Measurements from ENCODE around the gene GNLY.

GNLY gene

DNA sequence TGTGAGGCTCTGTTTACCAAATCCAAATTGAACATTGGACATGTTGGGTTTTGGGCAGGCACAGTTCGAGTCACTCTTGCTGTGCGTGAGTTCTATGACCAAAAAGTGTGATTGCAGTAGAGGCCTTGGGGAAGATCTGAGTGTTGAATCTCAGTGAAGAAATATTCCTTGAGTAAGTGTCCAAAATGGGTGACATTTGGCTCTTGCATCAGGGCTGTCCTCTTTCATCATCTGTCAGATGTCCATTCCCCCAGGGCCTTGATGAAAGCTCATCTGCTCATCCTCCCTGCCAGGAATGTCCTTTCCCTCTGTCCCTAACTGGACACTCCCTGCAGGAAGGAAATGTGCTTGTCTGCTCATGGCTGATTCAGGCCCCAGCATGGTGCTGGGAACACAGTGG is 19.7 kb upstream of the GNLY start:
- H3K27ac ChIP-seq (ENCODE audit: low read depth, low read length, severe bottlenecking): no peak overlapping the region
- H3K4me1 ChIP-seq (ENCODE audit: control insufficient read depth, insufficient read depth, low read length, poor library complexity, severe bottlenecking): no peaks in the 10 kb centered on the region
- no peaks in the 10 kb centered on the region for H3K9me3 ChIP-seq (ENCODE audit: control insufficient read depth, low read length)

DNA sequence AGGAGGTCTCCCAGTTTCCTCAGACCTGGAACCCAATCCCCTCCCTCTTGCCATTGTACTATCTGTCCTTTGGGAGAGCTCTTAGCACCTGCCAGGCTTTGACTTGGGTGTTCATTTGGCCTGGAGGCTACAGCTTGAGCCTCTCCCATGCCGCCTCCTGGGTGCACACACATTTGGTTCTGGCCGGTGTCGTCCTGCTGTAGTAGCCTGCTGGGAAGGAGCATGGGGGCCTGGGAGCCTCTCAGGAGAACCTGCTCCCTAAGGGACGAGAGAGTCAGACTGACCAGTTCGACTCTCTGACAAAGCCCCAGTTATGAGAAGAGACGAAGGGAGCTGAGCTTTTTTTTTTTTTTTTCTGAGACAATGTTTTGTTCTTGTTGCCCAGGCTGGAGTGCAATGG is 18.7 kb upstream of the GNLY start:
- no peaks in the 10 kb centered on the region for H3K36me3 ChIP-seq (ENCODE audit: control insufficient read depth, insufficient read depth, low read length)
- H3K4me1 ChIP-seq (ENCODE audit: control insufficient read depth, insufficient read depth, low read length, poor library complexity, severe bottlenecking): no peaks in the 10 kb centered on the region
- H3K27ac ChIP-seq (ENCODE audit: low read depth, low read length, severe bottlenecking): no peak overlapping the region
- no peaks in the 10 kb centered on the region for H3K9me3 ChIP-seq (ENCODE audit: control insufficient read depth, low read length)
- H3K4me3 ChIP-seq (ENCODE audit: extremely low read depth, insufficient read depth, low read length, poor library complexity, severe bottlenecking): no peak overlapping the region
- WGBS, 2 experiments (ENCODE audit: insufficient coverage in 2 of 2): 96 to 97% methylated on average over 3 to 5 of the region's 6 CpGs

More for the DNA sequence above, 19.7 kb upstream of the GNLY start:
- H3K36me3 ChIP-seq (ENCODE audit: control insufficient read depth, insufficient read depth, low read length): no peaks in the 10 kb centered on the region
- 95 to 100% methylated on average over 2 of the region's 2 CpGs for WGBS, 2 experiments (ENCODE audit: insufficient coverage in 2 of 2)
- no peak overlapping the region for H3K4me3 ChIP-seq (ENCODE audit: extremely low read depth, insufficient read depth, low read length, poor library complexity, severe bottlenecking)

DNA sequence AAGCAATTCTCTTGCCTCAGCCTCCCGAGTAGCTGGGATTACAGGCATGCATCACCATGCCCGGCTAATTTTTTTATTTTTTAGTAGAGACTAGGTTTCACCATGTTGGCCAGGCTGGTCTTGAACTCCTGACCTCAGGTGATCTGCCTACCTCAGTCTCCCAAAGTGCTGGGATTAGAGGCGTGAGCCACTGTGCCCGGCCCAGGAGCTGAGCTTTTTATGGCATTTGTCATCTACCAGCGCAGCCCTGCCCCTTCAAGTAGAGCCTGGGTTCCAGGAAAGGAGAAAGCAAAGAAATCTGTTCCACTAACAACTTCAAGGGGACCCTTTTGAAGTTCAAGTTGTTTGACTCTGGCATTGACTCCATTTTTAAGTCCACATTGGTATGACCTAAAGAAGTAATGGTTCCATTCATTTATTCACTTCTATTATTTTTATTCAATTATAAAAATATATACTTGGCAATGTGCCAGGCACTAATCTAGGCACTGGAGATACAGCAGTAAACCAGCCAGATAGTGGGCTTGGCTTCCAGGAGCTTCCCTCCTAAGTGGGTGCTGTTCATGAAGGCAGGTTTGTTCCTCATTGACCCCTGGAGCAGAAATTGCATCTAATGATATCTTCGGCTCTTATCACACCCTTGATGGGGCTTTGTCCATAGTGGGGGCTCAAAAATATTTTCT is 18.2 kb upstream of the GNLY start:
- no peak overlapping the region for H3K4me3 ChIP-seq (ENCODE audit: extremely low read depth, insufficient read depth, low read length, poor library complexity, severe bottlenecking)
- no peak overlapping the region for H3K27ac ChIP-seq (ENCODE audit: low read depth, low read length, severe bottlenecking)
- no peaks in the 10 kb centered on the region for H3K9me3 ChIP-seq (ENCODE audit: control insufficient read depth, low read length)
- H3K4me1 ChIP-seq (ENCODE audit: control insufficient read depth, insufficient read depth, low read length, poor library complexity, severe bottlenecking): no peaks in the 10 kb centered on the region
- 76 to 95% methylated on average over 4 of the region's 6 CpGs for WGBS, 2 experiments (ENCODE audit: insufficient coverage in 2 of 2)
- no peaks in the 10 kb centered on the region for H3K36me3 ChIP-seq (ENCODE audit: control insufficient read depth, insufficient read depth, low read length)

DNA sequence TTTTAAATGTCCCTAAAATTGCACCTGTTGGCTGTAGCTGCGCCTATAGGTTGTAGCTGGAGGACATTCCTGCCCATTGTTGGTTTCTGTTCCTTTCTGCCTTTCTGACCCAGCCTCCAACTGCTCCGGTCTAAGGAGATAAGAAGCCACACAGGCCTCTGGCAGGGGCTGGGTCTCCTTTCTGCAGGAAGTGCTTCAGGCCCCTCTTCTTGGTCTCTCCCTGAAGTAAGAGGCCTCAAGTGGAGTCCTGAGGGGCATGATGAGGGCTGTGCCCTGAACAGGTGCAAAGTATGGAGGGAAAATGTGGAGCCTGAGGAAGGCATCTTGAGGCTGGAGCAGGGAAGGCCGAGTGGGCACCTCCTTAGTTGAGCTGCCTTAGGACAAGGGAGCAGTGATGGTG is 15.8 kb upstream of the GNLY start:
- no peaks in the 10 kb centered on the region for H3K4me1 ChIP-seq (ENCODE audit: control insufficient read depth, insufficient read depth, low read length, poor library complexity, severe bottlenecking)
- 85 to 98% methylated on average over 2 to 3 of the region's 3 CpGs for WGBS, 2 experiments (ENCODE audit: insufficient coverage in 2 of 2)

DNA sequence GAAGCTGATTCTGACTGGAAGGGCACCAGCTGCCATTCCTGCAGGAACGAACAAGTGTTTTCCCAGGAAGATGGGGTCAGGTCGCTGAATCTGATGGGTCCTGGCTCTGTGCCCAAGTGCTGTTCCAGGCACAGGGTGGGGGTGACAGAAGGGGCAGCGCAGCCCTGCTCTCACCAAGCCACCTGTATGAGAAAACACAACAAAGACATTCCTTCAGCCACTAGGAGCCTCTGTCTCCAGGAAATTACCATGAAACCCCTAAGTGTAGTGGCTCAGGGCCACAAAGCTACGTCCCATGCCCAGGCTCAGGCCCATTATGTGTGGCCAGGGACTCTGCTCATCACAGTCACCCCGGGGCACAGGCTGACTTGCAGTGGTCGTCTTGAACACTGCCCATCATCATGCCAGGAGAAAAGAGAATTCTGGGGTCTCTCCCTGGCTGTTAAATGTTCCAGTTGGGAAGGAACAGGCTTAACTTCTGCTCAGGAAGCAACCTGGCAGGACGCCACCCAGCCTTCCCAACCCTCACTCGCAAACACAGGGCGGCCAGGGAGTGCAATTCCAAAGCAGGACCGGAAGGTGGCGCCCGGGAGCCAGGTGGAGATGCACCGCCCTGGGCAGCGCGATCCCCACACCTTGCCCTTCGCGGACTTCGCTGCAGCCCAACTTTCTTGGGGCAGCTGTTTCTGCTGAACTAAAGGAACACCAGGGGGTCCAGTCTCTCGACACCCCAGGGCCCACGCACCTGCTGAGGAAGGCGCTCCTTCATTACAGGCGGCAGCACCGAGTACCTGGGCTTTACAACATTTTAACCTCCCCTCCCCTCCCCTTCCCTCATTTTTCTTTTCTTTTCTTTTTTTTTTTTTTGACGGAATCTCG is 15.1 kb upstream of the GNLY start:
- Histone ChIP-seq H3K4me3 (ENCODE audit: extremely low read depth, insufficient read depth, low read length, poor library complexity, severe bottlenecking) (no peak overlapping the region), H3K9me3 (ENCODE audit: control insufficient read depth, low read length) (no peaks in the 10 kb centered on the region), H3K4me1 (ENCODE audit: control insufficient read depth, insufficient read depth, low read length, poor library complexity, severe bottlenecking) (no peaks in the 10 kb centered on the region), H3K27ac (ENCODE audit: low read depth, low read length, severe bottlenecking) (no peak overlapping the region), H3K36me3 (ENCODE audit: control insufficient read depth, insufficient read depth, low read length) (no peaks in the 10 kb centered on the region)
- WGBS, 2 experiments (ENCODE audit: insufficient coverage in 2 of 2): 20 to 24% methylated on average over 19 to 20 of the region's 25 CpGs

More for the DNA sequence above, 15.8 kb upstream of the GNLY start:
- Histone ChIP-seq H3K9me3 (ENCODE audit: control insufficient read depth, low read length) (no peaks in the 10 kb centered on the region), H3K36me3 (ENCODE audit: control insufficient read depth, insufficient read depth, low read length) (no peaks in the 10 kb centered on the region), H3K27ac (ENCODE audit: low read depth, low read length, severe bottlenecking) (no peak overlapping the region), H3K4me3 (ENCODE audit: extremely low read depth, insufficient read depth, low read length, poor library complexity, severe bottlenecking) (no peak overlapping the region)

DNA sequence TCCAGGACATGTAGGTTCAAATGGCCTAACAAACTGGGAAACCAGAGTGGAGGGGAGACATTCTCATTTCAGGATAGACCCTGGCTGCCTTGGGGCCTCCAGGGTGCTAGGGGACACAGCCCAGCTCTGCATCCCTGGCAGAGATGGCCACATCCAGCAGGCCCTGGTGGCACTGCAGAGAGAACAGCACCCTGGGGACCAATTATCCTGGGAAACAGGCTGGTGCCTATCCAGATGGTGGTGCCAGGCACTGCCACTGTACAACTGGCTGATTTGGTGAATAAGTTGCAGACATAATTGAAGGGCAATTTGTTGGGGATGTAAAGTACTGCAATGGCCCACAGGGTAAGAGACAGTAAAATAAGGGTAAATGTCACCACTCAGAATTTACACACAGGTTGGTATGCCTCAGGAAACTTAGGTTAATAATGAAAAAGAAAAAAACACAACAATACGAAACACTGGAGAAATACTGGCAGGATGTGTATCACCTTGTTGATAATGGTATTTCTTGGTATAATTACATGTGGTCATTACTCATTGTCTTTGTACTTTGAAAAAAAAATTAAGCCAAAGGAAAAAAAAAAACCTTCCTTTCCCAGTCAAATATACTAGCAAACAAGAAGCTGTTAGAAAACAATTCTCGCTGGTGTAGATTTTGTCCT is 13.3 kb upstream of the GNLY start:
- WGBS, 2 experiments (ENCODE audit: insufficient coverage in 2 of 2): no CpG with 5 or more reads among the region's 2 CpGs
- Histone ChIP-seq H3K9me3 (ENCODE audit: control insufficient read depth, low read length) (no peaks in the 10 kb centered on the region), H3K36me3 (ENCODE audit: control insufficient read depth, insufficient read depth, low read length) (no peaks in the 10 kb centered on the region)

DNA sequence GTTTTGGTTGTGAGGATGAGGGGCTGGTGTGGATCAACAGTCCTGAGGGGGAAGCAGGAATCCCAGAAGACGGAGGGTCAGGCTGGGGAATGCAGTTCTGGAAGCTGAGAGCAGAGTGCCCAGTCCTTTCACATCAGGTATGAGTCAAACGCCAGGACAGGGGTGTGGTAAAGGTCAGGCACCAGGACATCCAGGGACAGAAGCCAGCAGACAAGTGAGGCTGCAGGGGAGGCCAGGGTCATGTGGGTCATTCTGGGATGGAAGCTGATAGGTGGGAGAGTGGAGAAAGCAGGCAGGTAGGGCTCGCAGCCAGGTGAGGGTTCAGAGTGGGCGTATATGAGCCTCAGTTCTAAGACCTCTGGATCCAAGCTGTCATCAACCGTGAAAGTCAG is 12.8 kb upstream of the GNLY start:
- 82 to 90% methylated on average over 5 of the region's 5 CpGs for WGBS, 2 experiments (ENCODE audit: insufficient coverage in 2 of 2)
- H3K27ac ChIP-seq (ENCODE audit: low read depth, low read length, severe bottlenecking): no peak overlapping the region
- no peaks in the 10 kb centered on the region for H3K9me3 ChIP-seq (ENCODE audit: control insufficient read depth, low read length)
- H3K4me1 ChIP-seq (ENCODE audit: control insufficient read depth, insufficient read depth, low read length, poor library complexity, severe bottlenecking): no peaks in the 10 kb centered on the region
- no peaks in the 10 kb centered on the region for H3K36me3 ChIP-seq (ENCODE audit: control insufficient read depth, insufficient read depth, low read length)
- no peak overlapping the region for H3K4me3 ChIP-seq (ENCODE audit: extremely low read depth, insufficient read depth, low read length, poor library complexity, severe bottlenecking)

More for the DNA sequence above, 13.3 kb upstream of the GNLY start:
- Histone ChIP-seq H3K27ac (ENCODE audit: low read depth, low read length, severe bottlenecking) (no peak overlapping the region), H3K4me3 (ENCODE audit: extremely low read depth, insufficient read depth, low read length, poor library complexity, severe bottlenecking) (no peak overlapping the region), H3K4me1 (ENCODE audit: control insufficient read depth, insufficient read depth, low read length, poor library complexity, severe bottlenecking) (no peaks in the 10 kb centered on the region)

DNA sequence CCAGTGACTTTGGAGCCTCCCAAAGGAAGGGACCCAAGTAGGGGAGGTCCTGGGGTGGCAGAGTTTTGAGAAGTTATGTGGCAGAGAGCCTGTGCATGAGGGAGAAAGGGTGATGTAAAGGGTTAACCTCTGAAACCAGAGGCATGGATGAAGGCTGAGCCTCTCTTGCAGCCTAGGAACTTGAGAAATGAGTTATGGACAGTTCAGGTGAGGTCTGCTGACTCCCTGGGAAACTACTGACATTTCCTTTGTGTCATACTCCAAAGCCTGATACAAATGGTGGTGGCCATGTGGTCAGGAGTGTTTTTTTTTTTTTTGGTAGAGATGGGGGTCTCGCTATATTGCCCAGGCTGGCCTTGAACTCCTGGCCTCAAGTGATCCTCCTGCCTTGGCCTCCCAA is 12.4 kb upstream of the GNLY start:
- H3K9me3 ChIP-seq (ENCODE audit: control insufficient read depth, low read length): no peaks in the 10 kb centered on the region
- H3K4me3 ChIP-seq (ENCODE audit: extremely low read depth, insufficient read depth, low read length, poor library complexity, severe bottlenecking): no peak overlapping the region
- no peak overlapping the region for H3K27ac ChIP-seq (ENCODE audit: low read depth, low read length, severe bottlenecking)
- H3K4me1 ChIP-seq (ENCODE audit: control insufficient read depth, insufficient read depth, low read length, poor library complexity, severe bottlenecking): no peaks in the 10 kb centered on the region
- H3K36me3 ChIP-seq (ENCODE audit: control insufficient read depth, insufficient read depth, low read length): no peaks in the 10 kb centered on the region
- WGBS, 2 experiments (ENCODE audit: insufficient coverage in 2 of 2): no CpG with 5 or more reads among the region's 1 CpG

DNA sequence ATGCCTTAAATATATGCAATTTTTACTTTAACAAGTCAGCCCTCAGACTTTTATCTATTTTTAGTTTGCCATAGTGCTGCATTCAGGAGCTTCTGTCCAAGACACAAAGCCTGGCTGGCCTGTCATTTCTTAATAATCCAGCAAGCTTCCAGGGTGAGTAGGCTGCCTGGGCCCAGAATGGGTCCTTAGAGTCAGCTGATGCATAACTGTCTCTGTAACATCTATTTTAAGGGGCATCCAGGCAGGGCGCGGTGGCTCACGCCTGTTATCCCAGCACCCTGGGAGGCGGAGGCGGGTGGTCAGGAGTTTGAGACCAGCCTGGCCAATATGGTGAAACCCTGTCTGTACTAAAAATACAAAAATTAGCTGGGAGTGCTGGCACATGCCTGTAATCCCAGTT is 11.8 kb upstream of the GNLY start:
- no peak overlapping the region for H3K27ac ChIP-seq (ENCODE audit: low read depth, low read length, severe bottlenecking)
- H3K9me3 ChIP-seq (ENCODE audit: control insufficient read depth, low read length): no peaks in the 10 kb centered on the region
- 95 to 100% methylated on average over 5 of the region's 5 CpGs for WGBS, 2 experiments (ENCODE audit: insufficient coverage in 2 of 2)
- H3K4me3 ChIP-seq (ENCODE audit: extremely low read depth, insufficient read depth, low read length, poor library complexity, severe bottlenecking): no peak overlapping the region
- no peaks in the 10 kb centered on the region for H3K4me1 ChIP-seq (ENCODE audit: control insufficient read depth, insufficient read depth, low read length, poor library complexity, severe bottlenecking)
- no peaks in the 10 kb centered on the region for H3K36me3 ChIP-seq (ENCODE audit: control insufficient read depth, insufficient read depth, low read length)

DNA sequence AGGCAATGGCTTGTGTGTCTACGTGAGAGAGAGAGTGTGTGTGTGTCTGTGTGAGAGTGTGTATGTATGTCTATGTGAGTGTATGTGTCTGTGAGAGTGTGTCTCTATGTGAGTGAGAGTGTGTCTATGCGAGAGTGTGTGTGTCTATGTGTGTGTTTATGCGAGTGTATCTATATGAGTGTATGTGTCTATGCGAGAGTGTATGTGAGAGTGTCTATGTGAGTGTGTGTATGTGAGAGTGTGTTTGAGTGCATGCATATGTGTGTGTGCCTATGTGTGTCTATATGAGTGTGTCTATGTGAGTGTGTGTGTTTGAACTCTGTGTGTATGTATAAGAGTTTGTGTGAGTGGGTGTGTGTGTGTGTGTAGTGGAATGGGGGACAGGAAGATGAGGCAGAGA is 9.8 kb upstream of the GNLY start:
- 92 to 93% methylated on average over 4 of the region's 4 CpGs for WGBS, 2 experiments (ENCODE audit: insufficient coverage in 2 of 2)
- Histone ChIP-seq H3K4me1 (ENCODE audit: control insufficient read depth, insufficient read depth, low read length, poor library complexity, severe bottlenecking) (no peaks in the 10 kb centered on the region), H3K9me3 (ENCODE audit: control insufficient read depth, low read length) (no peaks in the 10 kb centered on the region)

More for the DNA sequence above, 9.8 kb upstream of the GNLY start:
- no peaks in the 10 kb centered on the region for H3K36me3 ChIP-seq (ENCODE audit: control insufficient read depth, insufficient read depth, low read length)
- no peak overlapping the region for H3K4me3 ChIP-seq (ENCODE audit: extremely low read depth, insufficient read depth, low read length, poor library complexity, severe bottlenecking)
- no peak overlapping the region for H3K27ac ChIP-seq (ENCODE audit: low read depth, low read length, severe bottlenecking)
